Gastroesophageal sphincter (tissue), 3 donors: ENCODE measurements around the gene MACROD2.

Source experiments
- POLR2A ChIP-seq, 2 donors: fragments of 450-650 bp; IDR thresholded peaks; one replicate each; pipeline ENCODE4 v1.6.1; 2017; ENCODE audit warnings: antibody characterized with exemption in 2 of 2, mild to moderate bottlenecking in 2 of 2, moderate library complexity in 1 of 2
- POLR2AphosphoS5 ChIP-seq: sonication (generic); formaldehyde crosslinking; IDR thresholded peaks from one replicate; pipeline ENCODE4 v1.6.1; 2017; ENCODE audit warnings: antibody characterized with exemption
- TF ChIP-seq, protein P1 (sequence below), 4 experiments: fragments of 200-600 bp in 2 of 4; fragments of 450-650 bp in 2 of 4; sonication (generic) in 1 of 4; IDR thresholded peaks; one replicate each; pipeline ENCODE4 v1.5.1; 2017 to 2019; ENCODE audit warnings: antibody characterized with exemption in 4 of 4, mild to moderate bottlenecking in 2 of 4, moderate library complexity in 2 of 4

DNA sequence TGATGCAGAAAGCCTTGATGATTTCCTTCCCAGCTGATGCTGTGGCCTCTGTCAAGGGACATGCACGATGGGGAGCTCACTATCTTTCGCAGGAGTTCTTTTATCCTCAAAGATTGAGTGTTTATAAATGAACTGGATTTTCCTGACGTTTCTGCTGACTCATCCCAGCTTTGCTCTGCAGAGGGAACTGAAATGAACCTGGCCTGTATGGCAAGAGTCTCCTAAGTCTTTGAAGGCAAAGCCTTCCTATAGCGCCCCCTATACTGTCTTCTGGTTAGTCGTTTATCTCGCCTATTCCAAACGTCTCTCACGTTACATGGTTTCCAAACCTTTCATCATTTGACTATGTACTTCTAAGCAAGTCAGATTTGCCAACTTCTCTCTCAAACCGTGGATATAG, 2012.6 kb downstream of the MACROD2 start:
- TF ChIP-seq, protein P1, sequence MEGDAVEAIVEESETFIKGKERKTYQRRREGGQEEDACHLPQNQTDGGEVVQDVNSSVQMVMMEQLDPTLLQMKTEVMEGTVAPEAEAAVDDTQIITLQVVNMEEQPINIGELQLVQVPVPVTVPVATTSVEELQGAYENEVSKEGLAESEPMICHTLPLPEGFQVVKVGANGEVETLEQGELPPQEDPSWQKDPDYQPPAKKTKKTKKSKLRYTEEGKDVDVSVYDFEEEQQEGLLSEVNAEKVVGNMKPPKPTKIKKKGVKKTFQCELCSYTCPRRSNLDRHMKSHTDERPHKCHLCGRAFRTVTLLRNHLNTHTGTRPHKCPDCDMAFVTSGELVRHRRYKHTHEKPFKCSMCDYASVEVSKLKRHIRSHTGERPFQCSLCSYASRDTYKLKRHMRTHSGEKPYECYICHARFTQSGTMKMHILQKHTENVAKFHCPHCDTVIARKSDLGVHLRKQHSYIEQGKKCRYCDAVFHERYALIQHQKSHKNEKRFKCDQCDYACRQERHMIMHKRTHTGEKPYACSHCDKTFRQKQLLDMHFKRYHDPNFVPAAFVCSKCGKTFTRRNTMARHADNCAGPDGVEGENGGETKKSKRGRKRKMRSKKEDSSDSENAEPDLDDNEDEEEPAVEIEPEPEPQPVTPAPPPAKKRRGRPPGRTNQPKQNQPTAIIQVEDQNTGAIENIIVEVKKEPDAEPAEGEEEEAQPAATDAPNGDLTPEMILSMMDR (IDR thresholded peaks at IDR 0.05): no peak
- TF ChIP-seq POLR2A (IDR thresholded peaks at IDR 0.05) (no peak), POLR2AphosphoS5 (no peak)
